HEK293 (cell line): Measurements from ENCODE around the gene CEP55.
"Not testable (repeated sequence)": the region's sequence is repeated elsewhere in the genome, so short reads cannot be mapped to it uniquely, and the experiment has no call there.

Source experiments
- CTCF ChIA-PET: fragments of 350-600 bp; formaldehyde crosslinking; extraction: SDS; loops from one replicate; lab custom pipeline; 2021; ENCODE audit warnings: antibody characterized with exemption; lab: Yijun Ruan, JAX
- POLR2A ChIA-PET: fragments of 300-600 bp; formaldehyde crosslinking; extraction: SDS; loops from one replicate; lab custom pipeline; 2020; ENCODE audit warnings: antibody characterized with exemption, inconsistent platforms; lab: Yijun Ruan, JAX
- H3K27ac ChIP-seq: fragments of 200-500 bp; sonication (Bioruptor generic); 2 replicates; pipeline ENCODE4 v1.5.1; 2014; ENCODE audit warnings: low read depth, low read length, control low read depth, inconsistent platforms; ENCODE audit errors: extremely low read depth
- H3K36me3 ChIP-seq, 2 experiments: fragments of 200-500 bp in 1 of 2; sonication (Bioruptor generic) in 1 of 2; 1 replicate in 1 of 2; 2 replicates in 1 of 2; pipeline ENCODE4 v1.5.1; 2014 to 2017; ENCODE audit warnings: inconsistent platforms in 2 of 2, low read length in 2 of 2; ENCODE audit not compliant: control insufficient read depth in 2 of 2, insufficient read depth in 1 of 2
- H3K4me1 ChIP-seq: fragments of 200-500 bp; sonication (Bioruptor generic); 2 replicates; pipeline ENCODE4 v1.5.1; 2014; ENCODE audit warnings: mild to moderate bottlenecking, low read length, inconsistent platforms; ENCODE audit not compliant: control insufficient read depth, insufficient read depth
- H3K4me3 ChIP-seq: 2 replicates; pipeline ENCODE4 v1.5.1; 2011; ENCODE audit warnings: low read depth, mild to moderate bottlenecking, control low read depth, low read length, moderate library complexity
- H3K9me3 ChIP-seq: fragments of 200-500 bp; sonication (Bioruptor generic); 2 replicates; pipeline ENCODE4 v1.5.1; 2014; ENCODE audit warnings: low read depth, low read length, inconsistent platforms; ENCODE audit not compliant: control insufficient read depth, insufficient read depth
- FEZF1 ChIP-seq: fragments of 450-650 bp; formaldehyde crosslinking; IDR thresholded peaks from 2 replicates; pipeline ENCODE4 v1.5.1; 2016; ENCODE audit warnings: missing biosample characterization, missing genetic modification characterization
- KLF1 ChIP-seq: fragments of 450-650 bp; formaldehyde crosslinking; IDR thresholded peaks from 2 replicates; pipeline ENCODE4 v1.5.1; 2016; ENCODE audit warnings: missing biosample characterization, missing genetic modification characterization
- KLF10 ChIP-seq: fragments of 450-650 bp; IDR thresholded peaks from 2 replicates; pipeline ENCODE4 v1.5.1; 2018; ENCODE audit warnings: missing biosample characterization, mild to moderate bottlenecking, missing genetic modification characterization
- MZF1 ChIP-seq: fragments of 450-650 bp; formaldehyde crosslinking; IDR thresholded peaks from 2 replicates; pipeline ENCODE4 v1.5.1; 2017; ENCODE audit warnings: missing biosample characterization, missing genetic modification characterization, borderline replicate concordance
- PRDM4 ChIP-seq: fragments of 450-650 bp; formaldehyde crosslinking; IDR thresholded peaks from 2 replicates; pipeline ENCODE4 v1.5.1; 2017; ENCODE audit warnings: missing biosample characterization, missing genetic modification characterization
- PRDM6 ChIP-seq: fragments of 450-650 bp; formaldehyde crosslinking; IDR thresholded peaks from 2 replicates; pipeline ENCODE4 v1.5.1; 2017; ENCODE audit warnings: missing biosample characterization, missing genetic modification characterization
- REPIN1 ChIP-seq: fragments of 450-650 bp; formaldehyde crosslinking; IDR thresholded peaks from 2 replicates; pipeline ENCODE4 v1.5.1; 2017; ENCODE audit warnings: missing biosample characterization, missing genetic modification characterization, low read depth
- ZBTB1 ChIP-seq: fragments of 450-650 bp; formaldehyde crosslinking; IDR thresholded peaks from 2 replicates; pipeline ENCODE4 v1.5.1; 2016; ENCODE audit warnings: missing biosample characterization, missing genetic modification characterization
- ZBTB20 ChIP-seq: fragments of 450-650 bp; formaldehyde crosslinking; IDR thresholded peaks from 2 replicates; pipeline ENCODE4 v1.5.1; 2016; ENCODE audit warnings: missing biosample characterization, missing genetic modification characterization
- ZFP3 ChIP-seq: fragments of 450-650 bp; formaldehyde crosslinking; IDR thresholded peaks from 2 replicates; pipeline ENCODE4 v1.5.1; 2016; ENCODE audit warnings: low read depth, missing biosample characterization, missing genetic modification characterization
- ZNF140 ChIP-seq: fragments of 450-650 bp; formaldehyde crosslinking; IDR thresholded peaks from 2 replicates; pipeline ENCODE4 v1.5.1; 2016; ENCODE audit warnings: missing biosample characterization, missing genetic modification characterization
- ZNF146 ChIP-seq: fragments of 450-650 bp; formaldehyde crosslinking; IDR thresholded peaks from 2 replicates; pipeline ENCODE4 v1.5.1; 2016; ENCODE audit warnings: missing biosample characterization, missing genetic modification characterization
- ZNF280D ChIP-seq: fragments of 450-650 bp; formaldehyde crosslinking; IDR thresholded peaks from 2 replicates; pipeline ENCODE4 v1.5.1; 2016; ENCODE audit warnings: missing biosample characterization, missing genetic modification characterization
- ZNF324 ChIP-seq: fragments of 450-650 bp; formaldehyde crosslinking; IDR thresholded peaks from 2 replicates; pipeline ENCODE4 v1.5.1; 2016; ENCODE audit warnings: missing biosample characterization, missing genetic modification characterization
- ZNF416 ChIP-seq: fragments of 450-650 bp; formaldehyde crosslinking; IDR thresholded peaks from 2 replicates; pipeline ENCODE4 v1.5.1; 2016; ENCODE audit warnings: missing biosample characterization, missing genetic modification characterization
- ZNF548 ChIP-seq: fragments of 450-650 bp; formaldehyde crosslinking; IDR thresholded peaks from 2 replicates; pipeline ENCODE4 v1.5.1; 2016; ENCODE audit warnings: missing biosample characterization, missing genetic modification characterization
- ZNF549 ChIP-seq: fragments of 450-650 bp; IDR thresholded peaks from 2 replicates; pipeline ENCODE4 v1.5.1; 2018; ENCODE audit warnings: missing biosample characterization, missing genetic modification characterization, mild to moderate bottlenecking, inconsistent platforms, moderate library complexity
- ZNF558 ChIP-seq: fragments of 450-650 bp; formaldehyde crosslinking; IDR thresholded peaks from 2 replicates; pipeline ENCODE4 v1.5.1; 2016; ENCODE audit warnings: missing biosample characterization, missing genetic modification characterization
- ZNF580 ChIP-seq: fragments of 450-650 bp; formaldehyde crosslinking; IDR thresholded peaks from 2 replicates; pipeline ENCODE4 v1.5.1; 2016; ENCODE audit warnings: missing biosample characterization, missing genetic modification characterization
- ZNF610 ChIP-seq: fragments of 450-650 bp; formaldehyde crosslinking; IDR thresholded peaks from 2 replicates; pipeline ENCODE4 v1.5.1; 2016; ENCODE audit warnings: missing biosample characterization, missing genetic modification characterization, borderline replicate concordance
- ZNF626 ChIP-seq: fragments of 450-650 bp; sonication (Bioruptor Pico); formaldehyde crosslinking; IDR thresholded peaks from 2 replicates; pipeline ENCODE4 v1.5.1; 2018; ENCODE audit warnings: missing biosample characterization, missing genetic modification characterization, inconsistent platforms

CEP55 gene

GRCh38 chr10:93465806-93466675 is 30.4 kb upstream of the CEP55 start:
- POLR2A ChIA-PET = interaction anchor here (1.1 to 1.3 kb wide), 2 partner anchors 16 to 29 kb away, joined by 3 to 5 read pairs; partner anchors contain the start of gene MYOF
- CTCF ChIA-PET = interaction anchor here (1.2 kb wide), 1 partner anchor 89 kb away, joined by 4 read pairs; no protein-coding TSS in a partner anchor
- Histone ChIP-seq H3K4me3 (no peak overlapping the region), H3K9me3 (no peaks in the 10 kb centered on the region), H3K36me3 (no peaks in the 10 kb centered on the region)
- TF ChIP-seq ZNF558 (tag by site-specific recombination) (no peak), KLF1 (tag by site-specific recombination) (peak; percentile 71), FEZF1 (tag by site-specific recombination) (0 out of 2 replicates have a peak, but pooled peaks have one; percentile 33), ZBTB20 (tag by site-specific recombination) (peak; percentile 25; the same call in 1 of the 2 replicates)
- TF ChIP-seq, all 188 proteins: peak for 3
- H3K27ac ChIP-seq = no peak overlapping the region
- no peaks in the 10 kb centered on the region for H3K4me1 ChIP-seq

- H3K9me3 ChIP-seq, POLR2A ChIA-PET, H3K27ac ChIP-seq, H3K36me3 ChIP-seq, H3K4me1 ChIP-seq, H3K4me3 ChIP-seq: not testable (repeated sequence)
- CTCF ChIA-PET = interaction anchor here (1.6 to 3.1 kb wide), 3 partner anchors 15 to 91 kb away, joined by 5 to 14 read pairs (median 13); partner anchors contain the start of gene MYOF
- TF ChIP-seq ZNF146 (tag by site-specific recombination) (peak; percentile 97), ZNF280D (peak; percentile 62; the same call in 1 of the 2 replicates), ZNF580 (tag by site-specific recombination) (0 out of 2 replicates have a peak, but pooled peaks have one; percentile 39)
- TF ChIP-seq, all 188 proteins: peak for 3; not testable (repeated sequence) for 185
Measured at GRCh38 chr10:93467635-93468034, 28.8 kb upstream of the CEP55 start.

GRCh38 chr10:93468461-93469213 is 27.8 kb upstream of the CEP55 start:
- ChIA-PET POLR2A (interaction anchor here (0.6 to 1.1 kb wide), 2 partner anchors 10 to 31 kb away, joined by 3 read pairs; no protein-coding TSS in a partner anchor), CTCF (interaction anchor here (0.8 to 3.1 kb wide), 4 partner anchors 14 to 210 kb away, joined by 3 to 14 read pairs (median 9); partner anchors contain the start of gene MYOF)
- Histone ChIP-seq H3K27ac (no peak overlapping the region), H3K4me3 (no peak overlapping the region), H3K4me1 (no peaks in the 10 kb centered on the region), H3K36me3 (no peaks in the 10 kb centered on the region), H3K9me3 (no peaks in the 10 kb centered on the region)
- no peak for TF ChIP-seq ZNF626 (tag by site-specific recombination)
- no peak for TF ChIP-seq ZNF610 (tag by site-specific recombination)
- TF ChIP-seq ZNF416 (tag by site-specific recombination) = no peak
- no peak for TF ChIP-seq MZF1 (tag by site-specific recombination)
- TF ChIP-seq ZNF140 (tag by site-specific recombination) = no peak
- TF ChIP-seq PRDM4 = no peak
- TF ChIP-seq REPIN1 (tag by site-specific recombination) = no peak
- no peak for TF ChIP-seq ZFP3 (tag by site-specific recombination)
- TF ChIP-seq ZBTB1 = no peak
- no peak for TF ChIP-seq ZNF548 (tag by site-specific recombination)
- no peak for TF ChIP-seq PRDM6
- TF ChIP-seq ZNF549 = no peak
- TF ChIP-seq KLF10 (tag by site-specific recombination) = no peak
- no peak for TF ChIP-seq ZNF324
- no peak for TF ChIP-seq ZNF558 (tag by site-specific recombination)
